ENCODE measurements around the gene CST6.

- no peak for TF ChIP-seq EP300 (IDR thresholded peaks at IDR 0.05)
- no peak for TF ChIP-seq CTCF (IDR thresholded peaks at IDR 0.05)
- TF ChIP-seq POLR2A (IDR thresholded peaks at IDR 0.05), result no peak
- TF ChIP-seq POLR2AphosphoS5 (IDR thresholded peaks at IDR 0.05), result no peak
These were observed 4.4 kb downstream of the CST6 start for GRCh38 chr11:66015936-66016792.
